ENCODE data around the gene PKM. TPM values are rescaled to one million over a fixed set of nuclear protein-coding genes. Genes with fewer than 3 reads are reported as not detected.
"Not testable (repeated sequence)": the region's sequence is repeated elsewhere in the genome, so short reads cannot be mapped to it uniquely, and the experiment has no call there.

The PKM gene
- 849 and 1,181 TPM in 2 replicates for total RNA-seq

- no peak for DNase-seq (ENCODE audit: extremely low read depth, low read depth, low spot score)
These were observed at the start of gene PKM for GRCh38 chr15:72231066-72231832. Gene PKM (minus strand): TSS chr15:72231190. CDS start chr15:72219097, 12,093 bp downstream.

- no peak for DNase-seq (ENCODE audit: extremely low read depth, low read depth, low spot score)
These were observed 49.8 kb upstream of the PKM start for GRCh38 chr15:72280751-72281150.

- DNase-seq (ENCODE audit: extremely low read depth, low read depth, low spot score) = no peak
These were observed 47.7 kb upstream of the PKM start for GRCh38 chr15:72278737-72279136.

- DNase-seq (ENCODE audit: extremely low read depth, low read depth, low spot score) = no peak
These were observed 45.3 kb upstream of the PKM start for GRCh38 chr15:72276326-72276700.

- DNase-seq (ENCODE audit: extremely low read depth, low read depth, low spot score) = not testable (repeated sequence)
These were observed 44.8 kb upstream of the PKM start for GRCh38 chr15:72275635-72276325.

- no peak for DNase-seq (ENCODE audit: extremely low read depth, low read depth, low spot score)
These were observed 42.0 kb upstream of the PKM start for GRCh38 chr15:72272997-72273352.

- DNase-seq (ENCODE audit: extremely low read depth, low read depth, low spot score) = peak; percentile 44
These were observed 41.4 kb upstream of the PKM start, which contains the start of gene PARP6 for GRCh38 chr15:72272213-72272996. Gene PARP6 (minus strand): TSS chr15:72272554. CDS start chr15:72267477, 5,077 bp downstream.

- DNase-seq (ENCODE audit: extremely low read depth, low read depth, low spot score) = no peak
These were observed 40.9 kb upstream of the PKM start for GRCh38 chr15:72271895-72272212.

- DNase-seq (ENCODE audit: extremely low read depth, low read depth, low spot score) = no peak
These were observed 40.2 kb upstream of the PKM start for GRCh38 chr15:72271221-72271620.

GRCh38 chr15:72269739-72270138 lies 38.7 kb upstream of the PKM start:
- DNase-seq (ENCODE audit: extremely low read depth, low read depth, low spot score) = no peak

- no peak for DNase-seq (ENCODE audit: extremely low read depth, low read depth, low spot score)
These were observed 34.0 kb upstream of the PKM start for GRCh38 chr15:72265031-72265430.

- no peak for DNase-seq (ENCODE audit: extremely low read depth, low read depth, low spot score)
These were observed 21.8 kb upstream of the PKM start for GRCh38 chr15:72252663-72253299.

- no peak for DNase-seq (ENCODE audit: extremely low read depth, low read depth, low spot score)
These were observed 18.3 kb upstream of the PKM start for GRCh38 chr15:72249142-72249810.

GRCh38 chr15:72248514-72248913 lies 17.5 kb upstream of the PKM start:
- DNase-seq (ENCODE audit: extremely low read depth, low read depth, low spot score) = no peak

- no peak for DNase-seq (ENCODE audit: extremely low read depth, low read depth, low spot score)
These were observed 11.9 kb upstream of the PKM start for GRCh38 chr15:72242775-72243370.

GRCh38 chr15:72239652-72240051 lies 8.7 kb upstream of the PKM start:
- DNase-seq (ENCODE audit: extremely low read depth, low read depth, low spot score) = no peak

- no peak for DNase-seq (ENCODE audit: extremely low read depth, low read depth, low spot score)
These were observed 7.6 kb upstream of the PKM start for GRCh38 chr15:72238586-72238985.

GRCh38 chr15:72237853-72238224 lies 6.8 kb upstream of the PKM start:
- DNase-seq (ENCODE audit: extremely low read depth, low read depth, low spot score) = no peak

- DNase-seq (ENCODE audit: extremely low read depth, low read depth, low spot score) = no peak
These were observed 6.3 kb upstream of the PKM start for GRCh38 chr15:72237029-72237852.
